HT-29 (cell line): Measurements from ENCODE around the gene KLF8. TPM values are rescaled to one million over a fixed set of nuclear protein-coding genes. Genes with fewer than 3 reads are reported as not detected.
"Not testable (repeated sequence)": the region's sequence is repeated elsewhere in the genome, so short reads cannot be mapped to it uniquely, and the experiment has no call there.

Source experiments
- DNase-seq: peaks from one replicate; pipeline ENCODE4 v3.0.0-alpha.2; 2015; ENCODE audit warnings: low spot score
- total RNA-seq: library from RNA; depleted of rRNA; stranded (reverse); fragments of >200 nt; shearing (Covaris generic); gene quantifications from 2 replicates; pipeline ENCODE4 v1.2.3, GENCODE V29; 2014; rRNA removed

The KLF8 gene
- 1.0 and 1.5 TPM in 2 replicates for total RNA-seq

DNA sequence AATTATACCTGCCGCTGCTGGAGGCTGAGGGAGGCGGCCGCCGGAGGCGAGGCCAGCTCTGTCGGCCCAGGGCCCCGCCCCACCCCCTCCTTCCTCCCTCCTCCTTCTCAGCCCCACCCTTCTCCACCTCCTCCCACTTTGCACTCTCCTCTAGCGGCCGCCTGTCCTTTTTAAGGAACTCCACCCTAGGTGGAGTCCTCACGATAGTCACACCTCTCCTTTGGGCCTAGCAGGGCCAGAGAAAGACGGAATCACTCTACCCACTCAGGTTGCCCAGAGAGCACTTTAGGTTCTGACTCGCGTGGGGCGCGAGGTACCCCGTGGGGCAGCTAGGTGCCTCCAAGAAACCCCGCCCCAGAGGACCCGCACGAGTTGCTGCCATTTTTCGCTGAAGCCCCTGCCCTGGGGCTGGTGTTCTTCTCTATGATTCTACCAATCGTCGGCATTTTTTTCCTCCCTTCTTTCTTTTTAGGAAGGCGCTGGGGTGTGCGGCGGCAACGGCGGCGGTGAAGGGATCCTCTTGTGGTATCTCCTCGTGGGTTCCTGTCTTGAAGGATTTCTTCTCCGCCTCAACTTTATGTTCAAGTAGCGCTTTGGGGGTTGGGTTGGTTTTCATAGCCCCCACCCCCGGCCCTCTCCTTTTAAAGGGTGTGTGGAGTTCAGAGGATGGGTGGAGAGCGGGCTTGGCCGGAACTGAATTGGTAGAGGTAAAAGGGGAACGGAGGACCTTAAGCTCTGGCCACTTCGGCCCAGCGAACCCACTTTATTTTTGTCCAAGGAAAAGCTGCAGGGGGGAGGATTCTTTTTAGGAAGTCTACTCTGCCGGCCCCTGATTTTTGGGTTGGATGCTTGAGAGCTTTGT lies at the start of gene KLF8:
Gene KLF8, plus strand, starts transcription at position 136 of the 862 bp plus-strand sequence. CDS start 979 bp downstream, outside the sequence.
- no peak for DNase-seq

GRCh38 chrX:56206945-56207344 lies 25.2 kb upstream of the KLF8 start:
- DNase-seq: not testable (repeated sequence)

GRCh38 chrX:56211701-56212100 lies 20.5 kb upstream of the KLF8 start:
- DNase-seq: no peak

DNA sequence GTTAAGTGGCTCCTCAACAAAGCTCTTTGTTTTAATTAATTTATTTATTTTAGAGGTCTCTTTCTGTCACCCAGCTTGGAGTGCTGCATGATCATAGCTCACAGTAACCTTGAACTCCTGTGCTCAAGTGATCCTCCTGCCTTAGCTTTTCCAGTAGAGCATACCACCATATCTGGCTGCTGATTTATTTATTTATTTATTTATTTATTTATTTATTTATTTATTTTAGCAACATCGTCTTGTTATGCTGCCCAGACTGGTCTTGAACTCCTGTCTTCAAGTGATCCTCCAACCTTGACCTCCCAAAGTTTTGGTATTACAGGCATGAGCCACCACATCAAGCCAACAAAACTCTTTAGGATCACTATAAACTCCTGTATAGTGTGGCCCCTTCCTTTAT lies 15.8 kb upstream of the KLF8 start:
- no peak for DNase-seq

GRCh38 chrX:56219700-56220099 lies 12.5 kb upstream of the KLF8 start:
- peak; percentile 51 for DNase-seq

GRCh38 chrX:56221101-56221500 lies 11.1 kb upstream of the KLF8 start:
- no peak for DNase-seq

- no peak for DNase-seq
Measured at GRCh38 chrX:56222473-56223000, 9.6 kb upstream of the KLF8 start.

DNA sequence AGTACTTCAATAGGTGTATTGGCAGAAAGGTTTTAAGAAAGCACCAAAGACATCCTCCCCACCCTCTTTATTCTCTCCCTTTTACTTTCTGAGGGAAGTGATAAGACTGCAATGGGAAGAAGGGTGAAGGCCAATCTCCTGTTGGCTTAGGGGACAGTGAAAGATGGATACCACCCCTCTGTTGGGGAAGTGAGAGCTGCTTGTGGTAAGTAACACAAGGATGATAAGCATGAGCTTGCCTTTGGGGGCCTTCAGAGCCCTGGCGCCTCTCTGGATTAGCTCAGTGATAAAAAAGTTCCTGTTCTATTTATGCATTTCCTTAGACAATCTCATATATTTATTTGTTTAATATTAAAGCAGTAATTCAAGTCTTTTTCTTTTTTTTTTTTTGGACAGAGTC lies 5.2 kb upstream of the KLF8 start:
- no peak for DNase-seq

DNA sequence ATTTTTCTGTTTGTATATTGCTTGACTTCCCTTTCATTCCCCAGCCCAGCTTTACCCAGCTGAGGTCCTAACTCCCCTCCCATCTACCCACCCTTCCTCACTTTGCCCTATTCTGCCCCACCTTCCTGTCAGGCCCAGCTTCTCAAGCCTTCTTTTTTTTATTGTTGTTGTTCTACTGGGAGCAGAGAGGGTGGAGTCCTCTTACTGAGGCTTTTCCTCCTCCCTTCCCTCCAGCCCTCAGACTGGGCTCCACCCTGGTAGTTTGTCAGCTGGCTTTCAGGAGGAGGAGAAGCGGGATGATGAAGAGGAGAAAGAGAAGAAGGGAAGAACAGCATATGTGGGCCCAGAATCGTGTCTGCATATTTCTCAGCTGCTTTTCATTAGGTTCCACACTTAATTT lies 3.2 kb upstream of the KLF8 start:
- DNase-seq: peak; percentile 62

- DNase-seq: no peak
Measured at GRCh38 chrX:56231537-56232090, 542 bp upstream of the KLF8 start.

- DNase-seq: no peak
Measured at GRCh38 chrX:56233100-56233499, 944 bp downstream of the KLF8 start.

- no peak for DNase-seq
Measured at GRCh38 chrX:56233682-56234081, 1.5 kb downstream of the KLF8 start.

DNA sequence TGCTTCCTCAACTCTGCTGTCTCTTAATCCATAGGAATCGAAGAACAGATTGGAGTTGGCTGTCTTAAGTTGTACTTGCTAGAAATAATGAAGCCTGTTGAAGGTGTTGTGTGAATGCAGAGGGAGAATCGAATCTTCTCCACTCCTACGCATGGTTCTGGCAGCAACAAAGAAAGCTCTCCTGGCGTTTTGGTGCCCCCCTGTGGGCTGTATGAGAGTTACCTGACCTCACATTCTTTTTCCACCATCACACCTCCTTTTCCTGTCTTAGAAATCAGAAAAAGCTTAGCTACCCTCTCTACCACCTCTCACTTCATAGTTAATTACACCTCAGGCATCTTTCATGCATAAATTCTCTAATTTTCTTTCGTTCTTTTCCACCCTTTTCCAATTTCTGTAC lies 16.3 kb downstream of the KLF8 start:
- peak; percentile 79 for DNase-seq

DNA sequence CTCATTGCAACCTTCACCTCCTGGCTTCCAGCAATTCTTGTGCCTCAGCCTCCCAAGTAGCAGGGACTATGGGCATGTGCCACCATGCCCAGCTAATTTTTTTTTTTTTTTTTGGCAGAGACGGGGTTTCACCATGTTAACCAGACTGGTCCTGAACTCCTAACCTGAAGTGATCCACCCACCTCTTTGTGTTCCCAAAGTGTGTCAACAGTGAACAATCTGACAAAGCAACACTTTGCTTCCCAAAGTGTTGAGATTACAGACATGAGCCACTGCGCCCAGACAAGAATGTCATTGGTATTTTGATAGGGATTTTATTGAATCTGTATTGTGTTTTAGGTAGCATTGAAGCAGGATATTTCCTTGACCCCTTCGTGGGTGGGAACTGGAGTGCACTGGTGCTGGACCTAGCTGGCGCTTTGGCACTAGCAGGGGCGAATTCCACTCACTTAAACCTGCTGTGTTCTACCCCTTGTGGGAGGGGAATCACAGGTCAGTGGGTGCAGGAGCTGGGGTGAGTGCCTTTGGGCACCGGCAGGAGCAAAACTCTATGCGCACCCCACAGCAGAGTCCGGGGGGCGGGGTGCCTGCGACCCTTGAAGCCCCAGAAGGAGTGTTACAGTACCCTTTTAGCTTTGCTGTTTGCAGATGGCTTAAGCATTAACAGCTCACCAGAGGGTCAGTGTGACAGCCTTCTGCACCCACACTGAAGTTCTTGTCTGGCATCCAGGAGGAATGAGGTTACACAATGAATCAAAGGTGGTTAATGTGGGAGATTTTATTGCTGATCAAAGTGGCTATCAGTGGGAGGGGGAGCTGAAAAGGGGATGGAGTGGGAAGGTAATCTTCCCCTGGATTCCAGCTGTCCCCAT lies 21.9 kb downstream of the KLF8 start:
- no peak for DNase-seq

DNA sequence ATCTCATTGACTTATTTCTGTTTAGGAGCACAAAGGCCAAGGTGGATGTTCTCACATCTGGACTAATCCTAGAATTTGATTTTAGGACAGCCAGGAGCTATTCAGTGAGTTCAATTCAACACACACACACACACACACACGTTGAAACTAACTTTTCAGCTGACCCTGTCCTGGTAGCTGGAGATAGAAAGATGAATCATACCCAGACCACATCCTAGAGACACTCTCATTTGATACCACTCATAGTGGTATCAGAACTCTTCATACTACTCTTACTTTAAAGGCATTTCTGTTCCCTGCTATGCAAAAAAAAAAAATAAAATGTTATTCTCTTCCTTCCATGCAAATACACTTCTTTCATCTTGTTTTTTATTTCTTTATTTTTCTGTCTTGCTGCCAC lies 36.7 kb downstream of the KLF8 start:
- DNase-seq: no peak

- no peak for DNase-seq
Measured at GRCh38 chrX:56278692-56279091, 46.5 kb downstream of the KLF8 start.

DNA sequence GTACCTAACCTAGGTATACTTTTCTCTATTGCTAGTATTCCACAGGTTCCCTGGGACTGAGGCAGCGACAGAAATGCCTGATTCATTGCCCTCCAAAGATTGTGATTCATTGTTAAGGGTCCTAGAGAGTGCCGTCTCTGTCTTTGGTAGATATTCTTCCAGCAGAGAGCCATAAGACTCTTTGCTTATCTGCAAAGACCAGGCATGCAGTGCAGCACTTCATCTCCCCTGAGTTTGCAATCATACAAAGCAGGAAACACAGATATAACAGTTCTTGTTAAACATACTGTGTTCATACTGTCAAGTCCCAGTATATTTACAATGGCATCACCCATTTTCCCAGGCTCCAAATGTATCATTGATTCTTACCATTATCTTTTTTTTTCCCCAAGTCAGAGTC lies 47.7 kb downstream of the KLF8 start:
- DNase-seq: no peak

DNA sequence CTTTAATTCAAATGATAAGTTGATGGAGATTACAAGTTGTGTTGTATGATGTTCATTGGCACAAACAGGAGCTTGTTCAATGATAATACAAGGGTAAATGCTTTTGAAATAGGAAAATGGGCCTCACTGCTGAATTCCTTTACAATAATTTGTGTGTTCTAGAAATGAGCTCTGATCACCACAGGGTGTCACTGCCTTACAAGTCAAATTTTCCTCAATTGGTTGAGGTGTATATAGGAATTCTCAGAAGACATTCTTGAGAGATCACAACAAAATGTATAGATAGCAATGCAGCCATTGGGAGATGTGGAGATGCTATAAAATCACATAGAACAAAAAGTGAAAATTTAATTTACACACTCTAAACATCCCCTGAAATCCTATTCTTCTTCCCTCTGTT lies 49.6 kb downstream of the KLF8 start:
- peak; percentile 58 for DNase-seq

- no peak for DNase-seq
Measured at GRCh38 chrX:56284269-56284668, 52.1 kb downstream of the KLF8 start.

GRCh38 chrX:56288608-56289007 lies 56.5 kb downstream of the KLF8 start:
- DNase-seq: no peak

GRCh38 chrX:56289449-56289848 lies 57.3 kb downstream of the KLF8 start:
- no peak for DNase-seq

DNA sequence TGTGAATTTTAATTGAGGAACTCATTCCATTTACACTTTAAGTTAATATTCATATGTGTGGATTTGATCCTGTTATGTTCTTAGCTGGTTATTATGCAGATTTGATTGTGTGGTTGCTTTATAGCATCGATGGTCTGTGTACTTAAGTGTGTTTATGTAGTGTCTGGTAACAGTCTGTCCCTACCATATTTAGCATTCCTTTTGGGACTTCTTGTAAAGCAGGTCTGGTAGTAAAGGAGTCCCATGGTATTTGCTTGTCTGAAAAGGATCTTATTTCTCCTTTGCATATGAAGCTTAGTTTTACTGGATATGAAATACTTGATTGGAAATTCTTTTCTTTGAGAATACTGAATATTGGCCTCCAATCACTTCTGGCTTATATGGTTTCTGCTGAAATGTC lies 76.6 kb downstream of the KLF8 start:
- DNase-seq: no peak
